Keratinocyte (primary cell): ENCODE results near the gene ANKRD44. TPM values are rescaled to one million over a fixed set of nuclear protein-coding genes. Genes with fewer than 3 reads are reported as not detected.

Experiments
- DNase-seq: peaks from one replicate; pipeline ENCODE4 v3.0.0-alpha.2; 2011; ENCODE audit warnings: low read depth, missing footprints, low spot score
- FAIRE-seq: peaks from 2 replicates; lab custom pipeline; 2011; peaks lifted over from hg19 to GRCh38; lab: Jason Lieb, UNC
- H2AFZ ChIP-seq: 2 replicates; pipeline ENCODE4 v1.6.0; 2012; ENCODE audit warnings: low read length, control low read depth, inconsistent platforms; ENCODE audit not compliant: control insufficient read depth
- H3K27ac ChIP-seq: 2 replicates; pipeline ENCODE4 v1.5.1; 2011; ENCODE audit warnings: low read length; ENCODE audit not compliant: control insufficient read depth, insufficient read depth
- H3K27me3 ChIP-seq: 3 replicates; pipeline ENCODE4 v1.6.0; 2011; ENCODE audit warnings: low read length; ENCODE audit not compliant: control insufficient read depth, insufficient read depth; ENCODE audit errors: extremely low read depth
- H3K36me3 ChIP-seq, 2 experiments: 2 replicates in 1 of 2; 3 replicates in 1 of 2; pipeline ENCODE4 v1.5.1; 2011; ENCODE audit warnings: low read length in 2 of 2, mild to moderate bottlenecking in 1 of 2; ENCODE audit not compliant: control insufficient read depth in 2 of 2, insufficient read depth in 2 of 2; ENCODE audit errors: extremely low read depth in 1 of 2
- H3K4me1 ChIP-seq: 3 replicates; pipeline ENCODE4 v1.5.1; 2011; ENCODE audit warnings: low read length; ENCODE audit not compliant: control insufficient read depth, insufficient read depth; ENCODE audit errors: extremely low read depth
- H3K4me2 ChIP-seq: 3 replicates; pipeline ENCODE4 v1.6.0; 2011; ENCODE audit warnings: low read depth, low read length; ENCODE audit not compliant: control insufficient read depth, insufficient read depth; ENCODE audit errors: extremely low read depth
- H3K4me3 ChIP-seq, 3 experiments: fragments of 200-600 bp in 1 of 3; sonication (generic) in 1 of 3; 2 replicates in 2 of 3; 3 replicates in 1 of 3; pipeline ENCODE4 v1.5.1; 2011 to 2016; ENCODE audit warnings: low read length in 3 of 3, mild to moderate bottlenecking in 3 of 3, control low read depth in 2 of 3, inconsistent platforms in 1 of 3, low read depth in 1 of 3, mixed read lengths in 1 of 3, mixed run types in 1 of 3, moderate library complexity in 1 of 3; ENCODE audit not compliant: control insufficient read depth in 2 of 3, insufficient read depth in 2 of 3; ENCODE audit errors: extremely low read depth in 1 of 3
- H3K79me2 ChIP-seq: 2 replicates; pipeline ENCODE4 v1.6.0; 2012; ENCODE audit warnings: low read length; ENCODE audit not compliant: control insufficient read depth, insufficient read depth
- H3K9ac ChIP-seq: 3 replicates; pipeline ENCODE4 v1.6.0; 2011; ENCODE audit warnings: low read length; ENCODE audit not compliant: control insufficient read depth, insufficient read depth; ENCODE audit errors: extremely low read depth
- H3K9me1 ChIP-seq: 3 replicates; pipeline ENCODE4 v1.6.0; 2011; ENCODE audit warnings: low read length; ENCODE audit not compliant: control insufficient read depth, insufficient read depth; ENCODE audit errors: extremely low read depth
- H3K9me3 ChIP-seq: 2 replicates; pipeline ENCODE4 v1.5.1; 2012; ENCODE audit warnings: low read depth, low read length; ENCODE audit not compliant: control insufficient read depth
- H4K20me1 ChIP-seq: 3 replicates; pipeline ENCODE4 v1.6.0; 2011; ENCODE audit warnings: low read length; ENCODE audit not compliant: control insufficient read depth, insufficient read depth; ENCODE audit errors: extremely low read depth
- EZH2 ChIP-seq: IDR thresholded peaks from one replicate; pipeline ENCODE4 v1.6.1; 2012; ENCODE audit warnings: inconsistent platforms, mild to moderate bottlenecking, low read length, moderate library complexity
- dilution Hi-C: fragments of 300-500 bp; cut with MboI; formaldehyde crosslinking; loops from one replicate; pipeline ENCODE4 v1.7.0; 2020; ENCODE audit warnings: low sequenced_read_pairs; ENCODE audit not compliant: extremely low pct_ligation_motif_present
- polyA plus RNA-seq, 5 experiments: library from polyadenylated mRNA; depleted of rRNA in 3 of 5; stranded (reverse) in 3 of 5; stranded (forward) in 1 of 5; unstranded in 1 of 5; fragments of >200 nt; gene quantifications; 1 replicate in 1 of 5; 2 replicates in 3 of 5; 3 replicates in 1 of 5; pipeline versions ENCODE4 v1.2.1 to v1.2.3, GENCODE V29; 2011 to 2012; ENCODE audit warnings: missing spikeins in 2 of 5, low read depth in 1 of 5, low replicate concordance in 1 of 5
- TF ChIP-seq, protein P1 (sequence below), 3 experiments: IDR thresholded peaks in 1 of 3; conservative IDR thresholded peaks in 1 of 3; optimal IDR thresholded peaks in 1 of 3; 2 replicates in 2 of 3; 3 replicates in 1 of 3; pipeline versions ENCODE3 to v1.5.1; 2011; ENCODE audit warnings: low read length in 3 of 3, mild to moderate bottlenecking in 3 of 3, moderate library complexity in 2 of 3, control low read depth in 1 of 3, inconsistent platforms in 1 of 3; ENCODE audit not compliant: insufficient read depth in 2 of 3; ENCODE audit errors: extremely low read depth in 1 of 3

ANKRD44 gene
- polyA plus RNA-seq, 1 donor (not counting 4 experiments of a cell fraction or from before 2014, with no cell fraction given) = 0.35 TPM

DNA sequence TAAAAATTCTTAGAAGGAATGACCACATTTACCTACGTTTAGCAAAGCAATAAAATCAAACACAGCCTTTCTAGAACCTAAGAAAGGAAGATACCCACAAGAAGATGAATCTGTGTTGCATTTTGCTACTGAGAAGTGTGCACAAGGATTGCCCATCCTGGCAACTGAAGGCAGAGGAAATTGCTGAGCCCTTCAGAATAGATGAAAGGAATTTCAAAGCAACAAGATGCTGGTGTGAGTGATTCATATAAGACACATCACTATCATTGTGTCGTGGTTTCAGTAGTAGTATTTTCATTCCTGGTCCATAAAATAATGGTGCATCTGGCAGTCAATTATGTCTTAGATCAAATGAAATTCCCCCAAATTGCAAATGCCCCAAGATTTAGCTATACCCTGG, 48.4 kb upstream of the ANKRD44 start:
- dilution Hi-C loops = loop anchor here (25.0 kb wide), 1 partner anchor 172 kb away; no protein-coding TSS in a partner anchor
- no peak for DNase-seq
- no peak for FAIRE-seq
- H3K79me2 ChIP-seq = no peaks in the 10 kb centered on the region
- H3K9me1 ChIP-seq = no peaks in the 10 kb centered on the region
- H3K9me3 ChIP-seq = no peaks in the 10 kb centered on the region
- no peak overlapping the region for H3K4me2 ChIP-seq
- H3K27ac ChIP-seq = no peak overlapping the region
- no peaks in the 10 kb centered on the region for H4K20me1 ChIP-seq
- H3K36me3 ChIP-seq = no peaks in the 10 kb centered on the region
- H3K4me3 ChIP-seq = no peak overlapping the region
- H3K4me1 ChIP-seq = no peaks in the 10 kb centered on the region
- no peak overlapping the region for H3K9ac ChIP-seq
- H3K27me3 ChIP-seq = no peaks in the 10 kb centered on the region
- TF ChIP-seq EZH2 = no peak
- TF ChIP-seq, protein P1, sequence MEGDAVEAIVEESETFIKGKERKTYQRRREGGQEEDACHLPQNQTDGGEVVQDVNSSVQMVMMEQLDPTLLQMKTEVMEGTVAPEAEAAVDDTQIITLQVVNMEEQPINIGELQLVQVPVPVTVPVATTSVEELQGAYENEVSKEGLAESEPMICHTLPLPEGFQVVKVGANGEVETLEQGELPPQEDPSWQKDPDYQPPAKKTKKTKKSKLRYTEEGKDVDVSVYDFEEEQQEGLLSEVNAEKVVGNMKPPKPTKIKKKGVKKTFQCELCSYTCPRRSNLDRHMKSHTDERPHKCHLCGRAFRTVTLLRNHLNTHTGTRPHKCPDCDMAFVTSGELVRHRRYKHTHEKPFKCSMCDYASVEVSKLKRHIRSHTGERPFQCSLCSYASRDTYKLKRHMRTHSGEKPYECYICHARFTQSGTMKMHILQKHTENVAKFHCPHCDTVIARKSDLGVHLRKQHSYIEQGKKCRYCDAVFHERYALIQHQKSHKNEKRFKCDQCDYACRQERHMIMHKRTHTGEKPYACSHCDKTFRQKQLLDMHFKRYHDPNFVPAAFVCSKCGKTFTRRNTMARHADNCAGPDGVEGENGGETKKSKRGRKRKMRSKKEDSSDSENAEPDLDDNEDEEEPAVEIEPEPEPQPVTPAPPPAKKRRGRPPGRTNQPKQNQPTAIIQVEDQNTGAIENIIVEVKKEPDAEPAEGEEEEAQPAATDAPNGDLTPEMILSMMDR (optimal IDR thresholded peaks at IDR 0.05 in 1 of 3, IDR thresholded peaks at IDR 0.05 in 1 of 3, conservative IDR thresholded peaks at IDR 0.05 in 1 of 3; ENCODE audit: extremely low read depth in 1 of 3, insufficient read depth in 2 of 3, low read length in 3 of 3) = no peak
- no peak overlapping the region for H2AFZ ChIP-seq

DNA sequence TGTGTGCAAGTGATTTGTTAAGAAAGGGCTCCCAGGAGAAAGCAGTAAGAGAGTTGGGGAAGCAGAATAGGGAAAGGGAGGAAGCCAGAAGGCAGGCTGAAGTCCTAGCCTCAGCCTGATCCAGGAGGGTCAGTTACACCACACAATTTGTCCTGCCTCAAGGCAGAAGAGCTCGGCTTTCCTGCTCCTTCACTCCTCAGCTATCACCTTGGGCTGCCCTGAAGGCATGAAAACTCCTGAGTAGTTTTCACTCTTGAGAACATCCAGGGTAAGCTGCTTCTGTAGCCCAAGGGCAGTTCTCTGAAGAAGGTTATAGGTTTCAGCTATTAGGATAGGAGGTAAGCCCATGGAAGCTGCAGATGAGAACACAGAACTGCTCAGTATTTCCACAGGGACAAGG, 47.4 kb upstream of the ANKRD44 start:
- Histone ChIP-seq H3K9me3 (no peaks in the 10 kb centered on the region), H3K4me1 (no peaks in the 10 kb centered on the region), H2AFZ (no peak overlapping the region), H3K9ac (no peak overlapping the region), H3K27me3 (no peaks in the 10 kb centered on the region), H3K79me2 (no peaks in the 10 kb centered on the region), H3K9me1 (no peaks in the 10 kb centered on the region), H3K27ac (no peak overlapping the region), H3K4me2 (no peak overlapping the region), H3K36me3 (no peaks in the 10 kb centered on the region), H3K4me3 (no peak overlapping the region), H4K20me1 (no peaks in the 10 kb centered on the region)
- TF ChIP-seq, protein P1 (optimal IDR thresholded peaks at IDR 0.05 in 1 of 3, IDR thresholded peaks at IDR 0.05 in 1 of 3, conservative IDR thresholded peaks at IDR 0.05 in 1 of 3; ENCODE audit: extremely low read depth in 1 of 3, insufficient read depth in 2 of 3, low read length in 3 of 3) = no peak
- no peak for TF ChIP-seq EZH2
- no peak for FAIRE-seq
- dilution Hi-C loops = loop anchor here (25.0 kb wide), 1 partner anchor 171 kb away; no protein-coding TSS in a partner anchor
- DNase-seq = no peak
